PFSK-1 (cell line): ENCODE measurements around the gene MTO1.

Source experiments
- FOXP2 ChIP-seq: optimal IDR thresholded peaks from 2 replicates; pipeline ENCODE3; 2011; ENCODE audit warnings: borderline replicate concordance, control low read depth, inconsistent platforms; ENCODE audit not compliant: insufficient read depth; ENCODE audit errors: extremely low read length, extremely low read depth
- POLR2AphosphoS5 ChIP-seq: IDR thresholded peaks from 2 replicates; pipeline ENCODE4 v1.6.1; 2012; ENCODE audit warnings: low read depth, mild to moderate bottlenecking, control low read depth, low read length, moderate library complexity
- SIN3A ChIP-seq: IDR thresholded peaks from 2 replicates; pipeline ENCODE4 v1.6.1; 2012; ENCODE audit warnings: mild to moderate bottlenecking, low read length, moderate library complexity, borderline replicate concordance; ENCODE audit not compliant: insufficient read depth
- TAF1 ChIP-seq: IDR thresholded peaks from 2 replicates; pipeline ENCODE4 v1.6.1; 2012; ENCODE audit warnings: low read length, control low read depth, borderline replicate concordance; ENCODE audit not compliant: insufficient read depth
- TF ChIP-seq, protein P1 (sequence below), 2 experiments: IDR thresholded peaks; 2 replicates each; pipeline versions ENCODE4 v1.6.1 to v1.8.0; 2011 to 2012; ENCODE audit warnings: low read depth in 2 of 2, low read length in 2 of 2, control low read depth in 1 of 2, inconsistent platforms in 1 of 2, mild to moderate bottlenecking in 1 of 2, moderate library complexity in 1 of 2; ENCODE audit not compliant: insufficient read depth in 1 of 2

DNA sequence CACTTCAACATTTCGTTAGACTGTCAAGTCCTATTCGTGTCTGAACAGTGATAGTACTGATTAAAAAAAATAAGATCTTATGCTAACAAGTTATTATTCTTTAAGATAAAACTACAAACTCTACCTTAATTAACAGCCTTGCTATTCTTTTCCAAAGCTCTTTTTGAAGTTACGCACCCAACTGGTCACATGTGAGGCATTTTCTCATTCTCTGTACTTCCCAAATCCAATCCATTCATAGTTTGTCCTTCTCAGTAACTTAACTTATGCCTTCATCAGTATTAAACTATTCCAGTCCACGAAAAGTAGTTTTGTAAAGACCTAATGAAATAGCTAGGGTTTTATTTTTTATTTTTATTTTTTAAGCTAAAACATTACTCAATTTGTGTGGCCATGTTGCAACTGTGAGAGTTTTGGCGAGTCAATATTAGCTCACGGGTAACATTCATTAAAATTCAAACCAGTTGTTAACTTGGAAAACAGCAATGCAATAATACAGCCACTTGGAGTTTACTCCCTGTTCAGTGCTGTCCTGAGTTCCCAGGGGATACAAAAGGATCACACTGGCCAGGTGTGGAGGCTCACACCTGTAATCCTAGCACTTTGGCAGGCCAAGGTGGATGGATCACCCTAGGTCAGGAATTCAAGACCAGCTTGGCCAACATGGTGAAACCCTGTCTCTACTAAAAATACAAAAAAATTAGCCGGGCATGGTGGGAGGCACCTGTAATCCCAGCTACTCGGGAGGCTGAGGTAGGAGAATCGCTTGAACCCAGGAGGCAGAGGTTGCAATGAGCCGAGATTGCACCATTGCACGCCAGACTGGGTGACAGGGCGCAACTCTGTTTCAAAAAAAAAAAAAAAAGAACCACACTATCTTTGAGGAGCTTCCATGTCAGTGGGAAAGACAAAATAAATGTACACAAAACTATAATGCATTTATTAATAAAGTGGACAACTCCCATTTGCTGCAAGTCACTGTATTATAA lies 87.2 kb downstream of the MTO1 start:
- TF ChIP-seq POLR2AphosphoS5 (no peak), TAF1 (no peak), SIN3A (no peak), FOXP2 (no peak)
- TF ChIP-seq, protein P1, sequence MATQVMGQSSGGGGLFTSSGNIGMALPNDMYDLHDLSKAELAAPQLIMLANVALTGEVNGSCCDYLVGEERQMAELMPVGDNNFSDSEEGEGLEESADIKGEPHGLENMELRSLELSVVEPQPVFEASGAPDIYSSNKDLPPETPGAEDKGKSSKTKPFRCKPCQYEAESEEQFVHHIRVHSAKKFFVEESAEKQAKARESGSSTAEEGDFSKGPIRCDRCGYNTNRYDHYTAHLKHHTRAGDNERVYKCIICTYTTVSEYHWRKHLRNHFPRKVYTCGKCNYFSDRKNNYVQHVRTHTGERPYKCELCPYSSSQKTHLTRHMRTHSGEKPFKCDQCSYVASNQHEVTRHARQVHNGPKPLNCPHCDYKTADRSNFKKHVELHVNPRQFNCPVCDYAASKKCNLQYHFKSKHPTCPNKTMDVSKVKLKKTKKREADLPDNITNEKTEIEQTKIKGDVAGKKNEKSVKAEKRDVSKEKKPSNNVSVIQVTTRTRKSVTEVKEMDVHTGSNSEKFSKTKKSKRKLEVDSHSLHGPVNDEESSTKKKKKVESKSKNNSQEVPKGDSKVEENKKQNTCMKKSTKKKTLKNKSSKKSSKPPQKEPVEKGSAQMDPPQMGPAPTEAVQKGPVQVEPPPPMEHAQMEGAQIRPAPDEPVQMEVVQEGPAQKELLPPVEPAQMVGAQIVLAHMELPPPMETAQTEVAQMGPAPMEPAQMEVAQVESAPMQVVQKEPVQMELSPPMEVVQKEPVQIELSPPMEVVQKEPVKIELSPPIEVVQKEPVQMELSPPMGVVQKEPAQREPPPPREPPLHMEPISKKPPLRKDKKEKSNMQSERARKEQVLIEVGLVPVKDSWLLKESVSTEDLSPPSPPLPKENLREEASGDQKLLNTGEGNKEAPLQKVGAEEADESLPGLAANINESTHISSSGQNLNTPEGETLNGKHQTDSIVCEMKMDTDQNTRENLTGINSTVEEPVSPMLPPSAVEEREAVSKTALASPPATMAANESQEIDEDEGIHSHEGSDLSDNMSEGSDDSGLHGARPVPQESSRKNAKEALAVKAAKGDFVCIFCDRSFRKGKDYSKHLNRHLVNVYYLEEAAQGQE (IDR thresholded peaks at IDR 0.05; ENCODE audit: insufficient read depth in 1 of 2, low read depth in 2 of 2, low read length in 2 of 2) = no peak
